Lower lobe of right lung (tissue), 2 donors: ENCODE results near the gene UMODL1. TPM values are rescaled to one million over a fixed set of nuclear protein-coding genes. Genes with fewer than 3 reads are reported as not detected.

Experiments used
- ATAC-seq, 2 donors: fragments of 200-7000 bp; cut with Tn5 transposase; one replicate each; pipeline ENCODE4 v1.9.1; 2020 to 2022; ENCODE audit warnings: mild to moderate bottlenecking in 2 of 2, moderate library complexity in 2 of 2
- DNase-seq: peaks from one replicate; pipeline ENCODE4 v3.0.0-alpha.2; 2020
- H3K27ac ChIP-seq: fragments of 200-600 bp; one replicate; pipeline ENCODE4 v1.8.0; 2022
- H3K27me3 ChIP-seq: fragments of 200-600 bp; one replicate; pipeline ENCODE4 v1.8.0; 2022; ENCODE audit warnings: low read depth
- H3K36me3 ChIP-seq: fragments of 200-600 bp; one replicate; pipeline ENCODE4 v1.8.0; 2022; ENCODE audit warnings: mild to moderate bottlenecking
- H3K4me1 ChIP-seq: fragments of 200-600 bp; one replicate; pipeline ENCODE4 v1.8.0; 2022
- H3K4me3 ChIP-seq: fragments of 200-600 bp; one replicate; pipeline ENCODE4 v1.8.0; 2022; ENCODE audit warnings: mild to moderate bottlenecking
- H3K9me3 ChIP-seq: fragments of 200-600 bp; one replicate; pipeline ENCODE4 v1.8.0; 2022
- intact Hi-C: fragments of 100-400 bp; cut with DNase I; formaldehyde crosslinking; loops from one replicate; pipeline ENCODE4 v1.11.0; 2022
- total RNA-seq: library from RNA; stranded (reverse); fragmentation: NEBNext Ultra II Directional; extraction: Animal tissue kit (Norgen Biotek cat#: 25700); gene quantifications from one replicate; pipeline ENCODE4 v1.2.1, GENCODE V29; 2021
- TF ChIP-seq, protein P1 (sequence below): fragments of 200-600 bp; IDR thresholded peaks from one replicate; pipeline ENCODE4 v1.8.0; 2022; ENCODE audit warnings: antibody characterized with exemption, mild to moderate bottlenecking
- donor health status: DM: no; HTN: yes; CAD: no; lungs with severe emphysema.

The UMODL1 gene
- total RNA-seq, 1 donor from 2014 or later, result 0.50 TPM

DNA sequence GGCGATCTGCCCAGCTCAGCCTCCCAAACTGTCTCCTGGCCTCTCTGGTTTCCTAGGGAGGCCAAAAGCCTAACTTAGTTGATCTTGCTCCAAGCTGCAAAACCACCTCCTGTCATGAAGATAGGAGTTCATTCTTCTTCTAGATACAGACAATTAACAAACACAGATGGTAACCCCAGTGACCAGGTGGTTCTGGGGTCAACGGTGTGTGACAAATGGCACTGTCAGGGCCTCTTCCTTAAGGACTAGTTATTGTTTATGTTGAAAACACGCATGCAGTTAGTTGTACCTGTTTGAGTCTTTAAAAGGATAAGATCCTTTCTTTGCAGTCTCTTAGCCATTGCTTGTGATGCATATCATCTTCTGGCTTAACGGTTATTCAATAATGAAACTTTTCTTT is 4.6 kb upstream of the UMODL1 start:
- ATAC-seq (no peak), DNase-seq (no peak)
- Histone ChIP-seq H3K4me3 (no peak overlapping the region), H3K27me3 (no peaks in the 10 kb centered on the region), H3K4me1 (peaks cover 29% of the 10 kb centered on the region), H3K9me3 (no peaks in the 10 kb centered on the region), H3K27ac (no peak overlapping the region), H3K36me3 (no peaks in the 10 kb centered on the region)
- intact Hi-C loops, result no loop called here
- TF ChIP-seq, protein P1, sequence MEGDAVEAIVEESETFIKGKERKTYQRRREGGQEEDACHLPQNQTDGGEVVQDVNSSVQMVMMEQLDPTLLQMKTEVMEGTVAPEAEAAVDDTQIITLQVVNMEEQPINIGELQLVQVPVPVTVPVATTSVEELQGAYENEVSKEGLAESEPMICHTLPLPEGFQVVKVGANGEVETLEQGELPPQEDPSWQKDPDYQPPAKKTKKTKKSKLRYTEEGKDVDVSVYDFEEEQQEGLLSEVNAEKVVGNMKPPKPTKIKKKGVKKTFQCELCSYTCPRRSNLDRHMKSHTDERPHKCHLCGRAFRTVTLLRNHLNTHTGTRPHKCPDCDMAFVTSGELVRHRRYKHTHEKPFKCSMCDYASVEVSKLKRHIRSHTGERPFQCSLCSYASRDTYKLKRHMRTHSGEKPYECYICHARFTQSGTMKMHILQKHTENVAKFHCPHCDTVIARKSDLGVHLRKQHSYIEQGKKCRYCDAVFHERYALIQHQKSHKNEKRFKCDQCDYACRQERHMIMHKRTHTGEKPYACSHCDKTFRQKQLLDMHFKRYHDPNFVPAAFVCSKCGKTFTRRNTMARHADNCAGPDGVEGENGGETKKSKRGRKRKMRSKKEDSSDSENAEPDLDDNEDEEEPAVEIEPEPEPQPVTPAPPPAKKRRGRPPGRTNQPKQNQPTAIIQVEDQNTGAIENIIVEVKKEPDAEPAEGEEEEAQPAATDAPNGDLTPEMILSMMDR, result no peak

DNA sequence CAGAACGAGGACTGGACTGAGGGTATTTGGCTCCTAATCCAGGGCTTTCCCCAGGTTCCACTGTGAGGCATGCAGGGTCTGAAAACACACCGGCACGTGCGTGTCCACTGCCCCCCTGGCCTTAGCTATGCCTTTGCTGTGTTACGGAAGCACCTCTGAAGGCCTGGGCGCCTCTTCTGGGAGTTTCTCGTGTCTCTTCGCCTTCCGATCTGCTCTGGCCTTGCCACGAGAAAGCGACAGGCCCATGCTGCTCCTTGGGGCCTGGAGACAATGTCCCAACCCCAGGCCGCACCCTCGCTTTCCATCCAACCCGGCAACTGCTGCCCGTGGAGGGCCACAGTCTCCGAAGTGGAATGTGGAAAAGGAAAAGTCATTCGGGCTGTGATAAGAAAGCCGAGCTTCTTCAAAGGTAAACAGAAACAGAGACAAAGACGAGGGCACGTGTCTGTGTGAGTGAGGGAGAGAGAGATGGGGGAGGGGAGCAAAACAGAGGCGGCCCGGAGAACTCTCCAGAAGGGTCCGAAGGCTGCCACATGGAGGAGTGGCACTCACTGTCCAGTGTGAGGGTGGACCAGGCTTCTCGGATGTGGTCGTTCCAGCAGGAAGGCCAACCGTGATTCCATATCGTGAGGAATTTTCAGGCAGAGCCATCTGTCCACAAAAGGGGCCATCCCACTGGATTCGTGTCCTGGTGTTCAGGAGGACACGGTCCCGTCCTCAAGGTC is 3.4 kb upstream of the UMODL1 start:
- no peaks in the 10 kb centered on the region for H3K27me3 ChIP-seq
- TF ChIP-seq, protein P1, result no peak
- peaks cover 17% of the 10 kb centered on the region for H3K4me1 ChIP-seq
- ATAC-seq, result no peak
- H3K27ac ChIP-seq, result no peak overlapping the region
- H3K4me3 ChIP-seq, result no peak overlapping the region
- DNase-seq, result no peak
- no peaks in the 10 kb centered on the region for H3K36me3 ChIP-seq
- intact Hi-C loops, result no loop called here
- H3K9me3 ChIP-seq, result no peaks in the 10 kb centered on the region

DNA sequence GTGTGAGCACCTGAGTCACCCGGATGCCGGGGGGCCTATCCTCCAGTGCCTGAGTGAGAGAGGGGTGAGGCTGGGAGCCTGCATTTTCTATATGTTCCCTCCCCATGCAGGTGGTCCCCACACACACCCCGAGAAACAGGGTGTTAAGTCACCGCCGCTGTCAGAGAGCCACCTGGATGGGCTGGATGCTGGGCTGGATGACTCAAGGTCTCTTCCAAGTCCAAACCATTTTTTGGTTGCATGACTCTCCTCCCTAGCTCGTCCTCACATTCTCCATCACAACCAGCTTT is 2.9 kb upstream of the UMODL1 start:
- H3K27me3 ChIP-seq, result no peaks in the 10 kb centered on the region
- H3K4me1 ChIP-seq, result peaks cover 12% of the 10 kb centered on the region
- no peak for DNase-seq
- H3K9me3 ChIP-seq, result no peaks in the 10 kb centered on the region
- no peaks in the 10 kb centered on the region for H3K36me3 ChIP-seq
- no peak overlapping the region for H3K27ac ChIP-seq
- intact Hi-C loops, result no loop called here
- H3K4me3 ChIP-seq, result no peak overlapping the region
- no peak for ATAC-seq
- TF ChIP-seq, protein P1, result no peak

DNA sequence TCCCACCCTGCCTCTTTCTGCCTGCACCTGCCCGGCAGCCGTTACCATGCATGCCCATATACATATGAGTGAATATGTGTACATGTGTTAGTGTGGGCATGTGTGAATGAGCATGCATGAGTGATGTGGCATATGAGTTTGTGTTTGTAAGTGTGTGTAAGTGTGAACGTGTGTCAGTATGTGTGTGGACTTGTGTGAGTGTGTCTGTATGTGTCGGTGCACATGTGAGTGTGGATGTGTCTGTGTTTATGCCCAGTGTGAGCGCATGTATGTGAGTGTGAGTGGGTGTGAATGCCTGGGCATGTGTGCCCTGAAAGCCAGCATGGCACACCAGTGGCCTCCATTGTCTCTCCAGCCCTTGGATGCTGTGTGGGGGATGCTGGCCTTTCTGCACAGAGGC is 2.5 kb upstream of the UMODL1 start:
- intact Hi-C loops, result no loop called here
- DNase-seq, result no peak
- TF ChIP-seq, protein P1, result no peak
- no peaks in the 10 kb centered on the region for H3K36me3 ChIP-seq
- ATAC-seq, result no peak
- H3K27ac ChIP-seq, result no peak overlapping the region
- no peaks in the 10 kb centered on the region for H3K27me3 ChIP-seq
- no peak overlapping the region for H3K4me3 ChIP-seq
- H3K9me3 ChIP-seq, result no peaks in the 10 kb centered on the region
- H3K4me1 ChIP-seq, result peaks cover 8% of the 10 kb centered on the region

DNA sequence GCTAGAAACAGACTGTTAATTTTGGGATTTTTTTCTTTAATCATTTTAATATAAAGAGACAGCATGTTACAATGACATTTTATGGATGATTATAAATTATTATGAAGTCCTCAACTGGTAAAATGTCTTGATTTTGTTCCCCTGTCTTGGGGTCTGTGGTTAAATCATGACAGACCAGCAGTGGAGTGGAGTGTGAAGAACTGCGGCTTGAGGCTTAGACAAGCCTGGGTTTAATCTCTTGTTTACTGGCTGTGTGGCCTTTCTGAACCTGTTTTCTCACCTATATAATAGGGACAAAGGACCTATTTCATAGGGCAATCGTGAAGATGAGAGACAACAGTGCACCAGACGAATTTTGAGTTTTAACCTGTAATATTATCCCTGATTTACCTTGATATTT is 1.8 kb upstream of the UMODL1 start:
- Histone ChIP-seq H3K4me3 (no peak overlapping the region), H3K27ac (no peak overlapping the region), H3K36me3 (no peaks in the 10 kb centered on the region), H3K9me3 (no peaks in the 10 kb centered on the region), H3K27me3 (no peaks in the 10 kb centered on the region), H3K4me1 (peaks cover under 1% of the 10 kb centered on the region)
- ATAC-seq, result no peak
- intact Hi-C loops, result no loop called here
- TF ChIP-seq, protein P1, result no peak
- DNase-seq, result no peak

DNA sequence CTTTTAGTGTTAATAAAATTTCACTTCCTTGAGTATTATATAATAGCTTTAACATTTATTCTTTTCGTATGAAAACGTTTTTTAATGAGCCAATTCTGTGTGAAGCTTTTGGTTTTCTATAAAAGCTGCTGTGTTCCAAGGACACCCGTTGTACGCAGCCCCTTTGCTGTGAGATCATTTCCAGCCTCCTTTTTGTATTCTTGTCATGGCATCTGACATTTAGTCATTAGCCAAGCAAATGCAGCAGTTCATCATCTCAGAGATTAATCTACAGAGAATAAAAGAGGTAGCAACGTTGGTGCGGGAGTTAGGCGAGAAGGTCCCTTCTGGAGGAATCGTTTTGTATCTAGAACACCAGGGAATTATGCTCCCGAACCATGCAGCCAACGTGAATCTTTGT is 1.3 kb upstream of the UMODL1 start:
- DNase-seq (no peak), ATAC-seq (no peak)
- no peaks in the 10 kb centered on the region for H3K27me3 ChIP-seq
- intact Hi-C loops, result no loop called here
- H3K27ac ChIP-seq, result no peak overlapping the region
- no peaks in the 10 kb centered on the region for H3K9me3 ChIP-seq
- no peaks in the 10 kb centered on the region for H3K36me3 ChIP-seq
- TF ChIP-seq, protein P1, result no peak
- H3K4me1 ChIP-seq, result no peaks in the 10 kb centered on the region
- no peak overlapping the region for H3K4me3 ChIP-seq
